GM19452 (cell line): Measurements from ENCODE around the gene CPSF7.
"Not testable (repeated sequence)": the region's sequence is repeated elsewhere in the genome, so short reads cannot be mapped to it uniquely, and the experiment has no call there.

Source experiments
- ATAC-seq: cut with Tn5 transposase; IDR thresholded peaks from one replicate; pipeline ENCODE4 v1.9.1; 2021; ENCODE audit not compliant: unreplicated experiment

CPSF7 gene

GRCh38 chr11:61390161-61390560 is 39.6 kb downstream of the CPSF7 start:
- no peak for ATAC-seq

- ATAC-seq = no peak
Measured at GRCh38 chr11:61384271-61385242, 45.2 kb downstream of the CPSF7 start.

GRCh38 chr11:61383859-61384258 is 45.9 kb downstream of the CPSF7 start:
- ATAC-seq = not testable (repeated sequence)

GRCh38 chr11:61380884-61381283 is 48.9 kb downstream of the CPSF7 start:
- no peak for ATAC-seq

GRCh38 chr11:61378713-61379313 is 51.0 kb downstream of the CPSF7 start:
- ATAC-seq = no peak

- no peak for ATAC-seq
Measured at GRCh38 chr11:61377461-61378160, 52.2 kb downstream of the CPSF7 start.

- no peak for ATAC-seq
Measured at GRCh38 chr11:61375761-61376108, 54.0 kb downstream of the CPSF7 start.

GRCh38 chr11:61372659-61373420 is 56.9 kb downstream of the CPSF7 start:
- no peak for ATAC-seq

- ATAC-seq = no peak
Measured at GRCh38 chr11:61370349-61371005, 59.3 kb downstream of the CPSF7 start.

GRCh38 chr11:61369372-61370348 is 60.1 kb downstream of the CPSF7 start:
- no peak for ATAC-seq

- ATAC-seq = no peak
Measured at GRCh38 chr11:61368646-61369045, 61.1 kb downstream of the CPSF7 start.

- no peak for ATAC-seq
Measured at GRCh38 chr11:61367406-61367805, 62.4 kb downstream of the CPSF7 start.

- no peak for ATAC-seq
Measured at GRCh38 chr11:61364012-61364675, 65.6 kb downstream of the CPSF7 start.

- ATAC-seq = no peak
Measured at GRCh38 chr11:61362542-61362875, 67.3 kb downstream of the CPSF7 start.

GRCh38 chr11:61361741-61362541 is 67.8 kb downstream of the CPSF7 start, which contains the start of the genes CYB561A3 and TMEM138:
Gene CYB561A3 (minus strand): TSS chr11:61361882. CDS start chr11:61356713, 5,169 bp downstream.
Gene TMEM138 (plus strand): TSS chr11:61362374. CDS start chr11:61364391, 2,017 bp downstream.
- ATAC-seq = peak; percentile 79

- ATAC-seq = no peak
Measured at GRCh38 chr11:61361237-61361740, 68.5 kb downstream of the CPSF7 start.

- ATAC-seq = no peak
Measured at GRCh38 chr11:61359516-61359915, 70.3 kb downstream of the CPSF7 start.

- ATAC-seq = no peak
Measured at GRCh38 chr11:61358566-61358965, 71.2 kb downstream of the CPSF7 start.
